GM12892 (cell line): ENCODE data around the gene P2RY8.
"Not testable (repeated sequence)": the region's sequence is repeated elsewhere in the genome, so short reads cannot be mapped to it uniquely, and the experiment has no call there.

Source experiments
- DNase-seq: peaks from one replicate; pipeline ENCODE4 v3.0.0; 2011; ENCODE audit not compliant: insufficient read length
- FAIRE-seq: peaks from 2 replicates; lab custom pipeline; 2011; peaks lifted over from hg19 to GRCh38; lab: Jason Lieb, UNC
- POLR2A ChIP-seq: IDR thresholded peaks from 2 replicates; pipeline ENCODE4 v1.6.1; 2011; ENCODE audit warnings: low read depth, low read length, control low read depth
- POLR2AphosphoS5 ChIP-seq: IDR thresholded peaks from 2 replicates; pipeline ENCODE4 v1.6.1; 2011; ENCODE audit warnings: low read depth, low read length, control low read depth
- TAF1 ChIP-seq: IDR thresholded peaks from 2 replicates; pipeline ENCODE4 v1.6.1; 2011; ENCODE audit warnings: low read depth, mild to moderate bottlenecking, control low read depth, low read length, borderline replicate concordance

P2RY8 gene

DNA sequence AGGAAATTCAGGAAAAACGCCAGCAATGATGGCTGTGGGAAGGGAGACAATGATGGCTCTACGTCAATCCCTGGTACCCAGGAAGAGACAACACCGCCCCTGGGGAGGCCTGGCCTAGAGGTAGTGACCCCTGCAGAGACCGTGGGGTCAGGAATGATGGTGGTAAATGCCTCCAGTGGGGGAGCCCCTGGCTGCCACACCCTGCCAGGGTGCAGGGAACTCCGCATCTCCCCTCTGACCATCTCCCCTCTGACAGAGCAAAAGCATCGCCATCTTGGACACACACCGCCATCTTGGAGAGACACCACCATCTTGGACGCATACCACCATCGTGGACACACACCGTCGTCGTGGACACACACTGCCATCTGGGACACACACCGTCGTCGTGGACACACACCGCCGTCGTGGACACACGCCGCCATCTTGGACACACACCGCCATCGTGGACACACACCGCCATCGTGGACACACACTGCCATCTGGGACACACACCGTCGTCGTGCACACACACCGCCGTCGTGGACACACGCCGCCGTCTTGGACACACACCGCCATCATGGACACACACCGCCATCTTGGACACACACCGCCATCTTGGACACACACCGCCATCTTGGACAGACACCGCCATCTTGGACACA is 94.1 kb downstream of the P2RY8 start:
- TF ChIP-seq POLR2AphosphoS5: no peak
- no peak for TF ChIP-seq POLR2A
- no peak for TF ChIP-seq TAF1
- FAIRE-seq (no peak), DNase-seq (no peak)

GRCh38 chrX:1442016-1442665 is 94.8 kb downstream of the P2RY8 start:
- no peak for TF ChIP-seq POLR2AphosphoS5
- TF ChIP-seq POLR2A: no peak
- TF ChIP-seq TAF1: no peak
- DNase-seq (no peak), FAIRE-seq (no peak)

- FAIRE-seq: no peak
- TF ChIP-seq POLR2A: no peak
- no peak for TF ChIP-seq POLR2AphosphoS5
- TF ChIP-seq TAF1: no peak
- DNase-seq: no peak
These were observed 96.5 kb downstream of the P2RY8 start for GRCh38 chrX:1440506-1440905.

DNA sequence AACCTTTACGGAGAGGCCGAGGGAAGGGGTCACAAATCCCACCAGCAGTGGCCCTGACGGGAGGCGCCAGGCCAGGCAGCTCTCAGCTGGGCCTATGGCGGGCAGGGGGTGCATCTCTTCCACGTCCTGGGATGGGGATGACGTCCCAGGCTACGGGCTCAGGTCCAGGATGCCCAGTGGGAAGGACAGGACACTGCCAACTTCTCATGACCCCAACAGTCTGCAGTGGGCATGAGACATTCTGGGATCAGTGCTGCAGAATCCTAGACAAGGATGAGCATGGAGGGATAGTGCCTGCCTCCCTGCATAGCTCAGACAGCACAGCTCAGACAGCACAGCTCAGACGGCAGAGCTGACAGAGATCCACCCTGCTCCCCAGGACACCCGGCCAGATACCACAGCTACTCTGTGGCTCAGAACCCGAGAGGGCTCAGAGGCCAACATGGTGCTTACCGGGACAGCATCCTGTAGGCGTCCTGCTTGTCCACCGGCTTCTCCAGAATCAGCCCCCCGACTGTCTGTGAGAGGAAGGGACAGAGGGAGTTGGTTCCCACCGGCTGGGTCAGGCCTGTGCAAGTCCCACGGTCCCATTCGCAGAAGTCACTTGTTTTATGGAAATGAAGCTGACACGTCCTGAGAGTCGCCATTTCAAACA is 101.6 kb downstream of the P2RY8 start:
- DNase-seq (no peak), FAIRE-seq (no peak)
- TF ChIP-seq TAF1 (no peak), POLR2A (no peak), POLR2AphosphoS5 (no peak; the same call in 1 of the 2 replicates)

- no peak for TF ChIP-seq POLR2A
- no peak for TF ChIP-seq POLR2AphosphoS5
- TF ChIP-seq TAF1: no peak
- FAIRE-seq: no peak
- DNase-seq: no peak
These were observed 102.1 kb downstream of the P2RY8 start for GRCh38 chrX:1434871-1435240.

DNA sequence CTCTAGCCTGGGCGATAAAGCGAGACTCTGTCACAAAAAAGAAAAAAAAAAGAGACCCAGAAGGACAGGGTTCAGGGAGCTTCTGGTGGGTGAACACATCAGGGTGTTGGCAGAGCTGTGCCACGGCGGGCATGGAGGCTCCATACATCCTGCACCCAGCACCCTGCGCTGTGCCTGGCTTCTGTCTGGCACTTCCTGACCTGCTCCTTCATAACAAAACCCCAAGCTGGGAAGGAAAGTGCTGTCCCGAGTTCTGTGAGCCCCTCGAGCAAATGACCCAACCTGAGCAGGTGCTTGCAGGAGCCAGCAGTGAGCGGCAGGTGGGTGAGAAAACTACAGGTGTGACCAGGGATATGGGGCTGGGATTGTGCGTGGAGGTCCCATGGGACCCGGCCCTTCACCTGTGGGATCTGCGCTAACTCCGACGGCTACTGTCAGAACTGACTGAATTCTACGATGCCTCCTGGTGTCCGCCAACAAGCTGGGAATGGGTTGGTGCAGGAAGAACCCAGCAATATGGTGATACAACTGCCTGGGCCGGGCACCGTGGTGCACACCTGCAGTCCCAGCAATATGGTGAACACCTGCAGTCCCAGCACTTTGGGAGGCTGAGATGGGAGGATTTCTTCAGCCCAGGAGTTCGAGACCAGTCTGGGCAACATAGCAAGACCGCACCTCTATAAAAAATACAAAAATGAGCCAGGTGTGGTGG is 103.2 kb downstream of the P2RY8 start:
- FAIRE-seq: no peak
- DNase-seq: no peak
- no peak for TF ChIP-seq POLR2A
- no peak for TF ChIP-seq TAF1
- TF ChIP-seq POLR2AphosphoS5: no peak

GRCh38 chrX:1430451-1430850 is 106.5 kb downstream of the P2RY8 start:
- TF ChIP-seq TAF1 (no peak), POLR2AphosphoS5 (no peak), POLR2A (no peak)
- FAIRE-seq (no peak), DNase-seq (no peak)

- DNase-seq (no peak), FAIRE-seq (no peak)
- TF ChIP-seq TAF1 (no peak), POLR2AphosphoS5 (no peak)
These were observed 109.2 kb downstream of the P2RY8 start for GRCh38 chrX:1427756-1428155.

DNA sequence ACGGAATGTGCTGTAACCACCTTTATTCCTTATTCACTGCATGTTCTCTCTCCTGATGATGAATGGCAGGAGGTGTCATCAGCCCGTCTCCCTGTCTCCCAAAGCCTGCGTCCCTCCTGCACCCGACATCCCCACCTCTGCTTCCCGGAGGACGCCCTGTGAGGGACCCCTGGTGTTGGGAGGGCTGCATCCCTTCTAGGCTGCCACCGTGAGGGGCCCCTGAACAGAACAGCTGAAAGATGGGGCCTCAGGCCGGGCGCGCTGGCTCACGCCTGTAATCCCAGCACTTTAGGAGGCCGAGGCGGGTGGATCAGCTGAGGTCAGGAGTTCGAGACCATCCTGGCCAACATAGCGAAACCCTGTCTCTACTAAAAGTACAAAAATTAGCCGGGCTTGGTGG is 110.7 kb downstream of the P2RY8 start:
- not testable (repeated sequence) for DNase-seq, FAIRE-seq

DNA sequence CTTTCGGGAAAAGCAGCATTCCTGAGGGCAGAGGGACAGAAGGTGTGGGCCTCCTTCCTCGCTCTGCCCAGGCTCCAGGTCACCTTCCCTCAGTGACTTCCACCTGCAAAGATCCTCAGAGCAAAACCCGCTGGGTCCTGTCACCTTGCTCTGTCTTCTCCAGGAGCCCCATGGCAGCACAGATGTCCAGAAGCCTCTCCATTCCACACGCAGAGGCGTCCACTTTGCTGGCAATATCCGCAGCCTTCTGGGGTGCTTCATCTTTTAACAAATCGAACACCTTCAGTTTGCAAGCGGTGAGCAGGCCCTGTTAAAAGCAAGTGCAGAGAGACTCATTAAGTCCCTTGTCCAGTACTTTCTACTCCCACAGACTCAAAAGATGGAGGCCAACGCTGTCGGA is 111.6 kb downstream of the P2RY8 start:
- TF ChIP-seq POLR2A: no peak
- TF ChIP-seq TAF1: no peak
- TF ChIP-seq POLR2AphosphoS5: no peak
- DNase-seq: no peak
- no peak for FAIRE-seq

GRCh38 chrX:1424147-1424851 is 112.7 kb downstream of the P2RY8 start:
- no peak for FAIRE-seq
- DNase-seq: no peak
- TF ChIP-seq POLR2A (no peak; the same call in 1 of the 2 replicates), TAF1 (no peak), POLR2AphosphoS5 (no peak)

GRCh38 chrX:1423215-1423614 is 113.8 kb downstream of the P2RY8 start:
- no peak for FAIRE-seq
- TF ChIP-seq TAF1: no peak
- TF ChIP-seq POLR2AphosphoS5: no peak
- TF ChIP-seq POLR2A: no peak
- DNase-seq: no peak

DNA sequence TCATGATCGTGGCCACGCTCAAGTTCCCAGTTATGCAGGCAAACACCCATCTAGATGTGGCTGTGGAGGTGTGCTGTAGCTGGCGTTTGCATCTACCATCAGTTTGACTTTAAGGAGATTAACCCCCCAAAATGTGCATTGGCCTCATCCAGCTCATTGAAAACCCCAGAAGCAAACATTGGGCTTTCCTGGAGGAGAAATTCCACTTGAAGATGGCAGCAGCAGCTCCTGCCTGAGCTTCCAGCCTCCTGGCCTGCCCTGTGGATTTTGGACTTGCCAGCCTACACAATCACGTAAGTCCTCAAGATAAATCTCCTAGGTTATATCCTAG is 114.9 kb downstream of the P2RY8 start:
- FAIRE-seq (no peak), DNase-seq (no peak)
- TF ChIP-seq TAF1 (no peak), POLR2A (no peak), POLR2AphosphoS5 (peak; percentile 28; the same call in 1 of the 2 replicates)
